GM23248 (cell line): ENCODE results near the gene CRISPLD2.

ENCODE experiments used
- EZH2 ChIP-seq: fragments of 200-600 bp; sonication (generic); IDR thresholded peaks from 2 replicates; pipeline ENCODE4 v1.6.1; 2018; ENCODE audit warnings: antibody characterized with exemption, mild to moderate bottlenecking; ENCODE audit not compliant: insufficient read depth, poor library complexity, severe bottlenecking
- EZH2phosphoT487 ChIP-seq: fragments of 200-600 bp; sonication (generic); IDR thresholded peaks from 2 replicates; pipeline ENCODE4 v1.6.1; 2018; ENCODE audit warnings: antibody characterized with exemption, moderate library complexity, mild to moderate bottlenecking, low read depth; ENCODE audit not compliant: insufficient read depth

DNA sequence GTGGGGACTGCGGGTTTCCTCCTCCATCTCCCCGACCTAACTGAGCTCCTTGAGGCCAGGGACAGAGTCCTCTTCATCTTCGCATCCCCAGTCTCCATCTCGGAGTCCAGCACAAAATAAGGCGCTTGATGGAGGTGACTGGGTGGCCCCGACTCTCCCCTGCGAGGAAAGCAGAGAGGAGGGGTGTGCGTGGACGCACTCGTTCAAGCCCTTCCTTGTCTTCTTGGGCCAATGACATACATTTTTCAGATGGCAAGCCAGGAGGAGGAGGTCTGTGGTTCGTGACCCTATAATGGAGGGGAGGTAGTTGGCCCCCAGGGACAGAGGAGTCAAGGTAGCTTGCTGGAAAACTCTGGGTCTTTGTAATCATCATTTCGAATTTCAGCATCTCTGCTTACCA, 17.2 kb downstream of the CRISPLD2 start:
- no peak for TF ChIP-seq EZH2phosphoT487
- TF ChIP-seq EZH2, result no peak
